Large intestine (tissue), 1 donor: ENCODE measurements around the gene TRAPPC3L. TPM values are rescaled to one million over a fixed set of nuclear protein-coding genes. Genes with fewer than 3 reads are reported as not detected.

Experiments
- polyA plus RNA-seq: library from polyadenylated mRNA; unstranded; fragments of 120-200 nt; gene quantifications from one replicate; pipeline ENCODE4 v1.2.1, GENCODE V29; 2013

Gene TRAPPC3L
- polyA plus RNA-seq, 1 donor, result 0.18 TPM

Other genes starting within 250 kb of the TRAPPC3L start
- 16.8 TPM for gene DSE, start 174.7 kb downstream of the TRAPPC3L start, polyA plus RNA-seq
- gene CALHM6, start 84.3 kb downstream of the TRAPPC3L start, polyA plus RNA-seq, result 7.8 TPM
- 0.91 TPM for gene CALHM5, start 34.0 kb downstream of the TRAPPC3L start, polyA plus RNA-seq
- gene CALHM4, start 8.1 kb upstream of the TRAPPC3L start, polyA plus RNA-seq, result 0.13 TPM
- 48.6 TPM for gene RWDD1, start 25.8 kb upstream of the TRAPPC3L start, polyA plus RNA-seq
- gene RSPH4A, start 70.8 kb upstream of the TRAPPC3L start, polyA plus RNA-seq, result 0.70 TPM
- gene ZUP1, start 123.1 kb upstream of the TRAPPC3L start, polyA plus RNA-seq, result 17.7 TPM
- 8.9 TPM for gene KPNA5, start 135.5 kb upstream of the TRAPPC3L start, polyA plus RNA-seq
- 0.73 TPM for gene FAM162B, start 220.0 kb upstream of the TRAPPC3L start, polyA plus RNA-seq